Upper lobe of left lung (tissue), 6 donors: ENCODE results near the gene BRPF1. TPM values are rescaled to one million over a fixed set of nuclear protein-coding genes. Genes with fewer than 3 reads are reported as not detected.

Experiments
- ATAC-seq, 2 donors: fragments of 200-7000 bp; cut with Tn5 transposase; one replicate each; pipeline ENCODE4 v1.9.1; 2022; ENCODE audit warnings: mild to moderate bottlenecking in 2 of 2, moderate library complexity in 2 of 2; ENCODE audit not compliant: low FRiP score in 2 of 2
- DNase-seq, 2 donors: peaks; one replicate each; pipeline ENCODE4 v3.0.0-alpha.2; 2019 to 2020
- H3K27ac ChIP-seq, 4 donors: fragments of 200-600 bp; sonication (generic); one replicate each; pipeline ENCODE4 v1.5.1; 2016 to 2019
- H3K27me3 ChIP-seq, 4 donors: fragments of 200-600 bp; sonication (generic); one replicate each; pipeline ENCODE4 v1.5.1; 2017 to 2019
- H3K36me3 ChIP-seq, 4 donors: fragments of 200-600 bp; sonication (generic); one replicate each; pipeline ENCODE4 v1.5.1; 2016 to 2019
- H3K4me1 ChIP-seq, 4 donors: fragments of 200-600 bp; sonication (generic); one replicate each; pipeline ENCODE4 v1.5.1; 2018 to 2019
- H3K4me3 ChIP-seq, 4 donors: fragments of 200-600 bp; sonication (generic); one replicate each; pipeline ENCODE4 v1.5.1; 2017 to 2019; ENCODE audit warnings: mild to moderate bottlenecking in 2 of 4, moderate library complexity in 1 of 4
- H3K9me3 ChIP-seq, 4 donors: fragments of 200-600 bp; sonication (generic); one replicate each; pipeline ENCODE4 v1.5.1; 2018 to 2019
- CTCF ChIP-seq, 6 experiments: fragments of 450-650 bp in 4 of 6; fragments of 200-600 bp in 2 of 6; sonication (generic) in 2 of 6; IDR thresholded peaks; one replicate each; pipeline ENCODE4 v1.5.1; 2016 to 2019; ENCODE audit warnings: antibody characterized with exemption in 6 of 6
- EP300 ChIP-seq, 4 donors: sonication (generic); formaldehyde crosslinking; IDR thresholded peaks; one replicate each; pipeline ENCODE4 v1.5.1; 2017; ENCODE audit warnings: antibody characterized with exemption in 4 of 4, control low read depth in 2 of 4
- POLR2A ChIP-seq, 4 donors: fragments of 450-650 bp; IDR thresholded peaks; one replicate each; pipeline ENCODE4 v1.5.1; 2016 to 2017; ENCODE audit warnings: antibody characterized with exemption in 4 of 4, mild to moderate bottlenecking in 2 of 4
- POLR2AphosphoS5 ChIP-seq, 2 donors: sonication (generic); formaldehyde crosslinking; IDR thresholded peaks; one replicate each; pipeline ENCODE4 v1.5.1; 2017; ENCODE audit warnings: antibody characterized with exemption in 2 of 2
- WGBS, 2 donors: methylation state at CpG; one replicate each; pipeline ENCODE4 v1.1.5; 2017 to 2018; 5-methylcytosine and 5-hydroxymethylcytosine counted together
- total RNA-seq, 6 donors: library from RNA; depleted of rRNA in 4 of 6; stranded (reverse); fragments of >200 nt in 4 of 6; gene quantifications; one replicate each; pipeline versions ENCODE4 v1.1.0 to v1.2.1, GENCODE V29; 2016 to 2021
- donor health status: DM: no; HTN: no; CAD: no; lungs with moderate emphysema.
- donor health status: DM: no; HTN: yes; CAD: no; lungs with severe emphysema.

The BRPF1 gene
- total RNA-seq, 6 donors from 2014 or later, result 18.8 to 44.0 (median 26.5) TPM

- WGBS, 2 donors, result 52 to 63% methylated on average over 8 of the region's 8 CpGs
Observed at GRCh38 chr3:9754678-9755077, 23.1 kb downstream of the BRPF1 start.

GRCh38 chr3:9757427-9757826 is 25.9 kb downstream of the BRPF1 start:
- Histone ChIP-seq H3K4me3 (no peak overlapping the region), H3K9me3 (no peaks in the 10 kb centered on the region), H3K4me1 (peaks cover 10 to 18% (median 14%) of the 10 kb centered on the region in 4 donors), H3K27me3 (no peaks in the 10 kb centered on the region), H3K36me3 (peaks cover 0 to 87% (median 56%) of the 10 kb centered on the region in 4 donors), H3K27ac (no peak overlapping the region)
- no peak for ATAC-seq
- 90 to 92% methylated on average over 13 of the region's 13 CpGs for WGBS, 2 donors
- DNase-seq, result peak in 1 of 2 donors; percentile 55
- no peak for TF ChIP-seq EP300 (IDR thresholded peaks at IDR 0.05)
- no peak for TF ChIP-seq POLR2AphosphoS5 (IDR thresholded peaks at IDR 0.05)
- no peak for TF ChIP-seq CTCF (IDR thresholded peaks at IDR 0.05)
- no peak for TF ChIP-seq POLR2A (IDR thresholded peaks at IDR 0.05)

More at GRCh38 chr3:9754678-9755077, 23.1 kb downstream of the BRPF1 start:
- Histone ChIP-seq H3K27me3 (no peaks in the 10 kb centered on the region), H3K4me1 (peaks cover 24 to 39% (median 31%) of the 10 kb centered on the region in 4 donors), H3K4me3 (no peak overlapping the region), H3K27ac (peak overlapping the region; percentile 29 to 81 (median 56)), H3K36me3 (peaks cover 0 to 73% (median 47%) of the 10 kb centered on the region in 4 donors), H3K9me3 (no peaks in the 10 kb centered on the region)
- ATAC-seq, result no peak
- no peak for DNase-seq
- TF ChIP-seq CTCF (IDR thresholded peaks at IDR 0.05), result no peak
- TF ChIP-seq POLR2AphosphoS5 (IDR thresholded peaks at IDR 0.05), result no peak
- TF ChIP-seq EP300 (IDR thresholded peaks at IDR 0.05), result no peak
- TF ChIP-seq POLR2A (IDR thresholded peaks at IDR 0.05), result no peak

GRCh38 chr3:9760779-9761505 is 29.4 kb downstream of the BRPF1 start:
- Histone ChIP-seq H3K36me3 (peaks cover 0 to 76% (median 57%) of the 10 kb centered on the region in 4 donors), H3K4me3 (no peak overlapping the region), H3K4me1 (no peaks in the 10 kb centered on the region), H3K9me3 (no peaks in the 10 kb centered on the region), H3K27ac (no peak overlapping the region), H3K27me3 (no peaks in the 10 kb centered on the region)
- ATAC-seq (no peak), DNase-seq (no peak)
- TF ChIP-seq POLR2AphosphoS5 (IDR thresholded peaks at IDR 0.05), result no peak
- no peak for TF ChIP-seq EP300 (IDR thresholded peaks at IDR 0.05)
- TF ChIP-seq CTCF (IDR thresholded peaks at IDR 0.05), result no peak
- no peak for TF ChIP-seq POLR2A (IDR thresholded peaks at IDR 0.05)
- 98% methylated on average over 10 of the region's 10 CpGs for WGBS, 2 donors

- peaks cover 1 to 5% (median 3%) of the 10 kb centered on the region in 4 donors for H3K4me1 ChIP-seq
- no peak for TF ChIP-seq CTCF (IDR thresholded peaks at IDR 0.05)
- no peak for TF ChIP-seq POLR2AphosphoS5 (IDR thresholded peaks at IDR 0.05)
- no peak overlapping the region for H3K4me3 ChIP-seq
- H3K36me3 ChIP-seq, result peaks cover 0 to 71% (median 48%) of the 10 kb centered on the region in 4 donors
- no peaks in the 10 kb centered on the region for H3K9me3 ChIP-seq
- ATAC-seq (no peak), DNase-seq (no peak)
- H3K27ac ChIP-seq, result no peak overlapping the region
- whole genome bisulfite sequencing, 2 donors, result 97% methylated on average over 5 of the region's 5 CpGs
- no peaks in the 10 kb centered on the region for H3K27me3 ChIP-seq
Observed at GRCh38 chr3:9761919-9762318, 30.4 kb downstream of the BRPF1 start.

- 96% methylated on average over 8 of the region's 8 CpGs for WGBS, 2 donors
- Histone ChIP-seq H3K4me1 (peaks cover 9 to 14% (median 11%) of the 10 kb centered on the region in 4 donors), H3K9me3 (no peaks in the 10 kb centered on the region), H3K36me3 (peaks cover 0 to 61% (median 40%) of the 10 kb centered on the region in 4 donors), H3K27me3 (no peaks in the 10 kb centered on the region), H3K27ac (no peak overlapping the region), H3K4me3 (no peak overlapping the region)
- ATAC-seq (no peak), DNase-seq (no peak)
- TF ChIP-seq POLR2AphosphoS5 (IDR thresholded peaks at IDR 0.05), result no peak
- no peak for TF ChIP-seq CTCF (IDR thresholded peaks at IDR 0.05)
- TF ChIP-seq POLR2A (IDR thresholded peaks at IDR 0.05), result no peak
- TF ChIP-seq EP300 (IDR thresholded peaks at IDR 0.05), result no peak
Observed at GRCh38 chr3:9762871-9763270, 31.3 kb downstream of the BRPF1 start.
